ENCODE measurements around the gene PDE6H. TPM values are rescaled to one million over a fixed set of nuclear protein-coding genes. Genes with fewer than 3 reads are reported as not detected.
A peak's percentile ranks its signal among the peaks of the same experiment; 100 is the strongest.

The PDE6H gene
- total RNA-seq, 2 experiments from 2014 or later: 0.40 TPM; not detected in 1

DNA sequence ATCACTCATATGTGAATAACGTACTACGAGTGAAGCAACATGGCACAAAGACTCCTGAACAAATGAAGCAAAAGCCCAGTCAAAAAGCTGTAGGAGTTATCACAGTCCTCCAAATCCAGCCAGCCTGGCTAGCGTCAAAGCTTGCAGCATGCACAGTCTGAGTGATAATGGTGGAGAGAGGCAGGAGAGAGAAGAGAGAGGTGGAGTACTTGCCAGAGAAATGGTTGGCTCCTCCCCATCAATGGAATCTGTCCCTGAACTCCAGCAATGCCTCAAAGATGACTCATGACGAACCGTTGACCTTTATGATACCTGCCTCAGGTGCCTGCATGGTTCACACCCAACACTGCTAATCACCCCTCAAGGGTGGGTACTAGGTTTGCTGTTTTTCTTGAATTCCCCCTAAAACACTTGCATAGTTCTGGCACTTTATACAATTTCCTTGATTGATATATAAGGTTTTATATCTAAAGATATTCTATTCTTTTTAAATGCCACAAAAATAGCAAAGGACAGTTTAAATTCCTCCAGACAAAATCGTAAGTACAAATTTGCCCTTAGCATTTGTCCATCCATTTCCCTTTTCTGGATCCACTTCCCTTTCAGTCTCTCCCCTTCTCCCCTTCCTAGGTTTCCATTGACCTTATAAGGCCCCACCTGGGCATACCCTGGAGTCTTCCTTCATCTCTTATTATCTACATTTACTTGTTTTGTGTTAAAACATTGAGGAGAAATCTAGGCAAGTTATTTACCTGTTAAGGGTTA is 21.7 kb upstream of the PDE6H start:
- POLR2A ChIA-PET: interaction anchor here (1.0 to 2.4 kb wide), 4 partner anchors 9 to 180 kb away, joined by 3 to 9 read pairs (median 8); partner anchors contain the start of gene ARHGDIB
- Mint-ChIP-seq H3K36me3 (ENCODE audit: low read depth) (peaks cover 88% of the 10 kb centered on the region), H3K9me3 (ENCODE audit: insufficient read depth) (no peaks in the 10 kb centered on the region), H3K27ac (peak overlapping the region; percentile 93), H3K27me3 (ENCODE audit: low read depth) (no peaks in the 10 kb centered on the region), H3K4me1 (ENCODE audit: low read depth) (peaks cover 94% of the 10 kb centered on the region), H3K4me3 (peak overlapping the region; percentile 75)
- CTCF ChIA-PET: interaction anchor here (1.4 kb wide), 1 partner anchor 10 kb away, joined by 3 read pairs; no protein-coding TSS in a partner anchor
- DNase-seq: no peak
- ATAC-seq: peak; percentile 2

DNA sequence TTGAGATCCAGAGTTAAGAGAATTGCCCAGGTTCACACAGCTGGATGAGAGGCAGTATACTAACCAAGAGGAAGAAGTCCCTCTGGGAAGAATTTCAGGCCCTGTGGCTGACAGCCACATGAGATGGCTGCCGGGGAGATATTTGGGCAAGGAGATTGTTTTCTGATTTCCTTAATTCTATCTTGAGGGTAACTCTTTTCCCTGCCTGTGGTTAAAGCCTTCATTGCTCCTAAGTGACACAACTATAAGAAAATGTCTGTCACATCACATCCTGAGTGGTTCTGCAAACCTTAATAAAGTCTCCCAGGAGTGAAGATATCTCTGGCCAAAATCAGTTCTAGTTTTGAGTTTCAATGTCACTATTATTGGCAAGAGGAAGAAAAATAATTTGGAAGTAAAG is 21.0 kb upstream of the PDE6H start:
- H3K4me1 Mint-ChIP-seq (ENCODE audit: low read depth): peaks cover 93% of the 10 kb centered on the region
- H3K4me3 Mint-ChIP-seq: peak overlapping the region; percentile 75
- H3K36me3 Mint-ChIP-seq (ENCODE audit: low read depth): peaks cover 88% of the 10 kb centered on the region
- no peak for DNase-seq
- CTCF ChIA-PET: interaction anchor here (0.9 to 2.9 kb wide), 4 partner anchors 10 to 105 kb away, joined by 3 to 12 read pairs (median 4); partner anchors contain the start of genes ARHGDIB and ERP27
- H3K9me3 Mint-ChIP-seq (ENCODE audit: insufficient read depth): no peaks in the 10 kb centered on the region
- ATAC-seq: no peak
- no peaks in the 10 kb centered on the region for H3K27me3 Mint-ChIP-seq (ENCODE audit: low read depth)
- POLR2A ChIA-PET: interaction anchor here (0.6 to 2.4 kb wide), 4 partner anchors 10 to 181 kb away, joined by 3 to 8 read pairs (median 4); partner anchors contain the start of gene ARHGDIB
- H3K27ac Mint-ChIP-seq: peak overlapping the region; percentile 93

DNA sequence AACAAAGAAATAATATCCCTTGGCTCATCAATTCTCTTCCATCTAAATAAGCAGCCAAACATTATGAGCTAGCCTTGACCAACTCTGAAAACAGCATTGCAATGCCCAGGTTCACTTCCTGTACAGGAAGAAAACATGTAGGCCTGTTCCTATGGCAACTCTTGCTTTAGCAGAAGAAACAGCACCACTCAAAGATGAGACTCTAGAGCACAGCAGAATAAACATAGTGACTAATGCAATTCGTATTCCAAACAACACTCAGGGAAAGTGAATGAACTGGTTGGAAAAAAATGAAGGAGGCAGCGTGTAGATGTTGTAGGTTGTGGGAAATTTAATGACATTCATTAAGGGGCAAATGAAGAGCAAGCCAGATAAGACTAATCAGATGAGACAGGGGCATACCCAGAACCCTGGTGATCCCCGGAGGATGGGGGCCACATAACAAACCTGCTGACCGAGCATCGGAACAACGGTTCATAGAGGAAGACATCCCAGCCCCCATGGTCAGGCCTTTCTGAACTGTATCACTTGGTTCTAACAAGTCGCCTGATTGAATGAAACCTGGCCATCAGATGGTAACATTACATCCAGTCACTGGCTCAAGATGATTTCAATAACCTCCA is 20.4 kb upstream of the PDE6H start:
- Mint-ChIP-seq H3K27me3 (ENCODE audit: low read depth) (no peaks in the 10 kb centered on the region), H3K9me3 (ENCODE audit: insufficient read depth) (no peaks in the 10 kb centered on the region), H3K27ac (peak overlapping the region; percentile 93), H3K4me3 (peak overlapping the region; percentile 75), H3K4me1 (ENCODE audit: low read depth) (peaks cover 89% of the 10 kb centered on the region), H3K36me3 (ENCODE audit: low read depth) (peaks cover 88% of the 10 kb centered on the region)
- ATAC-seq: peak; percentile 74
- CTCF ChIA-PET: interaction anchor here (0.9 to 2.9 kb wide), 4 partner anchors 9 to 106 kb away, joined by 3 to 12 read pairs (median 4); partner anchors contain the start of genes ARHGDIB and ERP27
- POLR2A ChIA-PET: interaction anchor here (0.6 to 2.9 kb wide), 5 partner anchors 10 to 182 kb away, joined by 3 to 18 read pairs (median 6); partner anchors contain the start of gene ARHGDIB
- peak; percentile 73 for DNase-seq

DNA sequence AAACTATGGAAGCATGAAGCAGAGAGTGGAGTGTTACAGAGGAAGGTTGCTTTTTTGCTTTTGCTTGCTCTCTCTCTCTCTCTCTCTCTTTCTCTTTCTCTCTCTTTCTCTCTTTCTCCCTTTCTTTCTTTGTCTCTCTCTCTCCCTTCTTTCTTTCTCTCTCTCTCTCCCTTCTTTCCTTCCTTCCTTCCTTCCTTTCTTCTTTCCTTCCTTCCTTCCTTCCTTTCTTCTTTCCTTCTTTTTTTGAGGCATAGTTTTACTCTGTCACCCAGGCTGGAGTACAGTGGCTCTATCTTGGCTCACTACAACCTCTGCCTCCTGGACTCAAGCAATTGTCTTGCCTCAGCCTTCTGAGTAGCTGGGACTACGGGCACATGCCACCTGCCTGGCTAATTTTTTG is 19.1 kb upstream of the PDE6H start:
- Mint-ChIP-seq H3K4me3 (peak overlapping the region; percentile 75), H3K9me3 (ENCODE audit: insufficient read depth) (no peaks in the 10 kb centered on the region), H3K27ac (peak overlapping the region; percentile 89), H3K27me3 (ENCODE audit: low read depth) (no peaks in the 10 kb centered on the region), H3K4me1 (ENCODE audit: low read depth) (peaks cover 83% of the 10 kb centered on the region), H3K36me3 (ENCODE audit: low read depth) (peaks cover 88% of the 10 kb centered on the region)
- ChIA-PET POLR2A (interaction anchor here (0.8 to 2.9 kb wide), 3 partner anchors 9 to 183 kb away, joined by 3 to 18 read pairs (median 6); a partner anchor contains a TSS), CTCF (interaction anchor here (0.7 to 2.9 kb wide), 6 partner anchors 10 to 106 kb away, joined by 3 to 12 read pairs (median 4); partner anchors contain the start of gene ERP27)
- no peak for ATAC-seq
- no peak for DNase-seq

DNA sequence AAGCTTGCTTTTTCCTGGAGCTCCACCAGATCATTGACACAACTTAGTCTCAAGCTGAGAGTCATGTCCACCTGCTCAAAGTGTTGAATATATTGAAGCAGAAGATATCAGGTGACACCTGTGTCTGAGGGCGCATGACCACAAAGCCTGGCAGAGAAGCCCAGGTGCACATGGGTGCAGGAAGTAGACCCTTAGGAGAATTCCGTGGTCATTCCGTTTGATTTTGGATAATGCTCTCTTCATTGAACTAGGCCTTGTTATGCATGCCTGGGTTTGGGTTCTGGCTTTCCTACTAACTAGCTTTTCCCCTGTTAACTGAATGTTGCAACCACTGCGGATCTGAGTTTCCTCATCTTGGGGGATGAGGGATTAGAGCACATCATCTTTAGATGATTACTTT is 18.6 kb upstream of the PDE6H start:
- POLR2A ChIA-PET: interaction anchor here (0.8 to 2.9 kb wide), 3 partner anchors 8 to 183 kb away, joined by 3 to 18 read pairs (median 6); a partner anchor contains a TSS
- ATAC-seq (no peak), DNase-seq (no peak)
- peak overlapping the region; percentile 89 for H3K27ac Mint-ChIP-seq
- peaks cover 88% of the 10 kb centered on the region for H3K36me3 Mint-ChIP-seq (ENCODE audit: low read depth)
- no peaks in the 10 kb centered on the region for H3K9me3 Mint-ChIP-seq (ENCODE audit: insufficient read depth)
- H3K4me1 Mint-ChIP-seq (ENCODE audit: low read depth): peaks cover 78% of the 10 kb centered on the region
- peak overlapping the region; percentile 75 for H3K4me3 Mint-ChIP-seq
- no peaks in the 10 kb centered on the region for H3K27me3 Mint-ChIP-seq (ENCODE audit: low read depth)
- CTCF ChIA-PET: interaction anchor here (0.7 to 2.9 kb wide), 6 partner anchors 9 to 107 kb away, joined by 3 to 12 read pairs (median 4); partner anchors contain the start of gene ERP27

DNA sequence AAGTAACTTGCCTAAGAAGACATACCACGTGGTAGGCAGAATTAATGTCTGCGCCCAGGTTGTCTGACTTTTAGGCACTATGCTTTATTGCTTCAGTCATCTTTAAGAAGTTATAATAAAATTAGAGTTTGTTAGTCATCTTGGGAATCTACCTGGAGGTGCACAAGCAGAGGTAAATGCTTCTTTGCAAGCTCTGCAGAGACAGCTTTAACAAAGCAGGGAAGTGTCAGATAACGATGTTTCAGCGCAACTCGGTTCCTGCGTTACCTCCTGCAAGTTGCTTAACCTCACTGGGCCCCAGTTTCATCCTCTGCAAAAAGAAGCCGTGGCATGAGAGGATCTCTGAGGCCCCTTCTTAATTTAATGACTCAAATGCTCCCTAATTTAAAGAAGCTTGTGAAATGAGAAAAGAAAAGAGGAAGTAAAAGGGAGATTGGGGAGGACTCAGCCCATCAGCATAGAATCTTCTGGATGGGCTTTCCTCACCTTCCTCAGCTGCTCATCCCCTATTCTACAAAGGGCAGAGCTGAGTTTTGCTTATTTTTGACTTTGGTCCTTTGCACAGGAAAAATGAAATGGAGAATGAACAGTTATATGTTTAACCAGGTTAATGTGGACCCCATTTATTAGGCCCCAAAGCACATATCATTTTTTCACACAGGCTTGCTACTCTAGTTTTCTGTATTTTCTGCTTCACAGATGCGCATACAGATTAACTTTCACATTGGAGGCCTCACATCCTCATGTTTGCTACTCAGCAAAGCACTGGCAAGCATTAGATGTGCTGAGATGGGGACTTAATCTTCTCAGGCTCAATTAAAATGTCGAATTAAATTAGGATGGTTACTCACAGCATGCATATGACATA is 16.6 kb upstream of the PDE6H start:
- DNase-seq (peak; percentile 51), ATAC-seq (no peak)
- Mint-ChIP-seq H3K9me3 (ENCODE audit: insufficient read depth) (no peaks in the 10 kb centered on the region), H3K4me3 (peak overlapping the region; percentile 98), H3K27me3 (ENCODE audit: low read depth) (no peaks in the 10 kb centered on the region), H3K4me1 (ENCODE audit: low read depth) (peaks cover 58% of the 10 kb centered on the region), H3K27ac (peak overlapping the region; percentile 81), H3K36me3 (ENCODE audit: low read depth) (peaks cover 90% of the 10 kb centered on the region)
- POLR2A ChIA-PET: interaction anchor here (0.7 to 10.5 kb wide), 5 partner anchors 8 to 184 kb away, joined by 3 to 175 read pairs (median 8); a partner anchor contains a TSS
- CTCF ChIA-PET: interaction anchor here (1.2 to 1.7 kb wide), 2 partner anchors 39 to 576 kb away, joined by 3 to 6 read pairs; no protein-coding TSS in a partner anchor

DNA sequence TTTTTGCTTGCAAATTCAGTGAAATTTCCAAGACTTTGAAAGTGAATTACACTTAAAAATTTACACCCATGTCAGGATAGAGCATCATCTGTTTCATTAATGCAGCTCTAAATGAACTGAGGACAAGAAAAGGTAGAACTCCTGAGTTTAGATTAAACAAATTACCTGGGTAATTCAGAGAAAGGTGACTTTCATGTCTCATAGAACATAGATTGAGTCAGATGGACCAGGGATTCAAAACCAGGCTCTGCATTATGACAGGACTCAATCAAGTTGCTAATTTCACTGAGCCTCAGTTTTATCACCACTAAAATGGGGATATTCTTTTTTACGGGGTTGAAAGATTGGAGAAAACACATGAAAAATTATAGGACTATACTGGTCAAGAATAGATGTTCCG is 15.9 kb upstream of the PDE6H start:
- H3K27ac Mint-ChIP-seq: peak overlapping the region; percentile 81

DNA sequence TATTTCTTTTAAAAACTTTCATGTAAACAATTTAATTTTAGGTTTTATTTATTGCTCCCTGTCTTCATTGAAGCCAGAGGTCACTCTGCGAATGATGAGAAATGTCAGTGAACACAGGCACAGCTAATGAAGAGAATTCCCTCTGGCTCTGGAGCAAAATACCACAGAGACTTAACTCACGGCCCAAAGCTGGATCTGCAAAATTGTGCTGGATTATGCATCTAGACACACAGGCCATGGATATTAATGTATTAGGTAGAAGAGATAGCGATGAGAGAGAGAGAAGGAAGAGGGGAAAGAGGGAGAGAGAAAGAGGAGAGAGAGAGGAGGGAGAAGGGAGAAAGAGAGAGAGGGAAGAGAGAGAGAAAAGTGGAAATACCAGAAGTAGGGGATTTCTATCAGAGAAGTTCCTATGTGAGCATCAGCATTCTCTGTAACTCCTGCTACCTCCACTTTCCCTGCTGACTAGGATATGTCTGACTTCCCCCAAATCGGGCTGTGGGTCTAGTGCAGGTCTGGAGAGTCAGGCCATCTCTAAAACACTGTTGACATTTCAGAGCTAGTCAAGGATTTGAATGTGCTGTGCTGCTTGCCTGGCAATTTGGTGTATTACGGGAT is 15.2 kb upstream of the PDE6H start:
- Mint-ChIP-seq H3K4me3 (peak overlapping the region; percentile 98), H3K9me3 (ENCODE audit: insufficient read depth) (no peaks in the 10 kb centered on the region), H3K27ac (peak overlapping the region; percentile 95), H3K27me3 (ENCODE audit: low read depth) (no peaks in the 10 kb centered on the region), H3K36me3 (ENCODE audit: low read depth) (peaks cover 78% of the 10 kb centered on the region), H3K4me1 (ENCODE audit: low read depth) (peaks cover 44% of the 10 kb centered on the region)
- CTCF ChIA-PET: interaction anchor here (1.2 to 2.0 kb wide), 3 partner anchors 9 to 575 kb away, joined by 3 to 7 read pairs (median 5); no protein-coding TSS in a partner anchor
- POLR2A ChIA-PET: interaction anchor here (0.6 to 10.5 kb wide), 5 partner anchors 9 to 185 kb away, joined by 3 to 175 read pairs (median 8); a partner anchor contains a TSS
- no peak for ATAC-seq
- no peak for DNase-seq

More for the DNA sequence above, 15.9 kb upstream of the PDE6H start:
- ATAC-seq (no peak), DNase-seq (no peak)
- H3K27me3 Mint-ChIP-seq (ENCODE audit: low read depth): no peaks in the 10 kb centered on the region
- ChIA-PET CTCF (interaction anchor here (1.2 to 1.7 kb wide), 3 partner anchors 26 to 576 kb away, joined by 3 to 6 read pairs (median 5); no protein-coding TSS in a partner anchor), POLR2A (interaction anchor here (0.7 to 10.5 kb wide), 4 partner anchors 8 to 185 kb away, joined by 3 to 175 read pairs (median 20); a partner anchor contains a TSS)
- peaks cover 85% of the 10 kb centered on the region for H3K36me3 Mint-ChIP-seq (ENCODE audit: low read depth)
- no peaks in the 10 kb centered on the region for H3K9me3 Mint-ChIP-seq (ENCODE audit: insufficient read depth)
- peak overlapping the region; percentile 98 for H3K4me3 Mint-ChIP-seq
- H3K4me1 Mint-ChIP-seq (ENCODE audit: low read depth): peaks cover 51% of the 10 kb centered on the region

DNA sequence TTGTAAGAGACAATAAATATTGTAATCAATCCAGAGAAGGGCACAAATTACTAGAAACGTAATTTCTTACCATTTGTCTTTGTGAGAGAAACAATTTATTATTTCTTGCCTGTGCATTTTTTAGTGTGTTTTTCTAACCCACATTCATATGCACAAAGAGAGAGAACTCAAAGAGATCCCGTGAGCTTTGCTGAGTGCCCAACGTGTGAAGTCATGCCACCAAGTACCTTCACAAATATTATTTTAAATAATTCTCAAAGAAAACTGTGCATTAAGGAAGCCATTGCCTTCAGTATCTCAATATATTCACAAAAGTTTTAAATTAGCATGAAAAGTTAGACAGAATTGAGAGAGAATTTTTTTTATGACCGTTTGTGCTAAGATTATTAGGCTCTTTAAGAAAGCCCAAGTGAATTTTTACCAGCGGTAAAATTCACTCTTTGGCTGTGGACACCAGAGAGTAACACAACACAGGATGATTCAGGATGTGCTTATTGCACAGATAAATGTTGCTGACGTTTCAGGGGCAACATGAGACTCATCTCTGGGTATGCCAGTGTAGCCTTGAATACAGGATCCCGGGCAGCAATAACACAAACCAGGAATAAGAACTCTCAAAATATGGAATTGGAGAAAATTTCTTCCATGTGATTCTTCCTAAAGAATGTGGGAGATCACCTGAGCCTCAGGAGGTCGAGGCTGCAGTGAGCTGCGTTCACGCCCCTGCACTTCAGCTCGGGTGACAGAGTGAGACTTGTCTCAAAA is 14.3 kb upstream of the PDE6H start:
- ChIA-PET POLR2A (interaction anchor here (0.9 to 10.5 kb wide), 4 partner anchors 8 to 186 kb away, joined by 3 to 175 read pairs (median 20); a partner anchor contains a TSS), CTCF (interaction anchor here (0.8 to 2.4 kb wide), 7 partner anchors 10 to 188 kb away, joined by 3 to 7 read pairs (median 5); partner anchors contain the start of gene ERP27)
- ATAC-seq: no peak
- peak overlapping the region; percentile 98 for H3K4me3 Mint-ChIP-seq
- H3K4me1 Mint-ChIP-seq (ENCODE audit: low read depth): peaks cover 41% of the 10 kb centered on the region
- DNase-seq: no peak
- peaks cover 72% of the 10 kb centered on the region for H3K36me3 Mint-ChIP-seq (ENCODE audit: low read depth)
- no peaks in the 10 kb centered on the region for H3K27me3 Mint-ChIP-seq (ENCODE audit: low read depth)
- peak overlapping the region; percentile 95 for H3K27ac Mint-ChIP-seq
- H3K9me3 Mint-ChIP-seq (ENCODE audit: insufficient read depth): no peaks in the 10 kb centered on the region

Measured in activated CD8-positive, alpha-beta T cell treated with anti-CD3 and anti-CD28 coated beads, Interleukin-2, amount 10 ng/mL, durations not matched to agents 7 days and 5 days (primary cell).